HepG2 (cell line): ENCODE measurements around the gene ZNF444. TPM values are rescaled to one million over a fixed set of nuclear protein-coding genes. Genes with fewer than 3 reads are reported as not detected.

Experiments
- MEIS2 ChIP-seq: sonication (generic); formaldehyde crosslinking; IDR thresholded peaks from 2 replicates; pipeline ENCODE4 v1.9.0; 2021; ENCODE audit warnings: mild to moderate bottlenecking, missing genetic modification reagents
- MTA1 ChIP-seq: sonication (generic); formaldehyde crosslinking; IDR thresholded peaks from 2 replicates; pipeline ENCODE4 v1.4.0; 2020; ENCODE audit warnings: missing genetic modification reagents, mild to moderate bottlenecking, borderline replicate concordance
- PAXIP1 ChIP-seq: sonication (generic); formaldehyde crosslinking; conservative IDR thresholded peaks from 2 replicates; pipeline ENCODE4 v1.4.0; 2020; ENCODE audit warnings: mild to moderate bottlenecking, missing genetic modification reagents, moderate library complexity
- POGK ChIP-seq: sonication (generic); formaldehyde crosslinking; conservative IDR thresholded peaks from 2 replicates; pipeline ENCODE4 v1.8.0; 2022; ENCODE audit warnings: mild to moderate bottlenecking, moderate library complexity, missing genetic modification reagents
- RNF2 ChIP-seq: fragments of 450-650 bp; conservative IDR thresholded peaks from 2 replicates; pipeline ENCODE4 v1.6.1; 2016; ENCODE audit warnings: low read depth
- THAP8 ChIP-seq: sonication (generic); formaldehyde crosslinking; IDR thresholded peaks from 2 replicates; pipeline ENCODE4 v1.5.1; 2020; ENCODE audit warnings: missing genetic modification reagents, mild to moderate bottlenecking, borderline replicate concordance
- ZNF383 ChIP-seq: sonication (generic); formaldehyde crosslinking; IDR thresholded peaks from 2 replicates; pipeline ENCODE4 v1.4.0; 2020; ENCODE audit warnings: missing genetic modification reagents, mild to moderate bottlenecking, borderline replicate concordance
- ZNF530 ChIP-seq: sonication (generic); formaldehyde crosslinking; IDR thresholded peaks from 2 replicates; pipeline ENCODE4 v1.5.0; 2020; ENCODE audit warnings: low read depth, mild to moderate bottlenecking, missing genetic modification reagents
- ZNF782 ChIP-seq: sonication (generic); formaldehyde crosslinking; IDR thresholded peaks from 2 replicates; pipeline ENCODE4 v1.4.0; 2020; ENCODE audit warnings: missing genetic modification reagents, mild to moderate bottlenecking, borderline replicate concordance
- polyA plus RNA-seq, 8 experiments: library from polyadenylated mRNA; depleted of rRNA in 3 of 8; stranded (reverse) in 7 of 8; unstranded in 1 of 8; fragments of >200 nt; fragmentation: Illumina TruSeq in 4 of 8; extraction: Trizol in 4 of 8; gene quantifications; 2 replicates each; pipeline versions ENCODE4 v1.2.1 to v1.2.3, GENCODE V29; 2011 to 2016; ENCODE audit warnings: low read depth in 4 of 8, missing spikeins in 1 of 8, mixed read lengths in 1 of 8; ENCODE audit not compliant: insufficient read depth in 1 of 8
- total RNA-seq, 5 experiments: library from RNA; depleted of rRNA; stranded (reverse); fragments of >200 nt; fragmentation: Illumina TruSeq; extraction: Trizol; gene quantifications; 2 replicates each; pipeline ENCODE4 v1.2.3, GENCODE V29; 2016; ENCODE audit warnings: low read depth in 1 of 5
- TF ChIP-seq, protein P1 (sequence below): sonication (generic); formaldehyde crosslinking; IDR thresholded peaks from 2 replicates; pipeline ENCODE4 v1.4.0; 2020; ENCODE audit warnings: missing genetic modification reagents, borderline replicate concordance
- TF ChIP-seq, protein P2 (sequence below): sonication (generic); formaldehyde crosslinking; IDR thresholded peaks from 2 replicates; pipeline ENCODE4 v1.5.1; 2020; ENCODE audit warnings: mild to moderate bottlenecking, missing genetic modification reagents, moderate library complexity
- TF ChIP-seq, protein P3 (sequence below): sonication (generic); formaldehyde crosslinking; IDR thresholded peaks from 2 replicates; pipeline ENCODE4 v1.8.0; 2022; ENCODE audit warnings: missing genetic modification reagents, mild to moderate bottlenecking, inconsistent platforms, borderline replicate concordance

Gene ZNF444
- total and polyA plus RNA-seq, 2 of the 13 experiments (the other 11 are each of a cell fraction or from before 2014, with no cell fraction given), result 27.4 to 30.3 TPM

DNA sequence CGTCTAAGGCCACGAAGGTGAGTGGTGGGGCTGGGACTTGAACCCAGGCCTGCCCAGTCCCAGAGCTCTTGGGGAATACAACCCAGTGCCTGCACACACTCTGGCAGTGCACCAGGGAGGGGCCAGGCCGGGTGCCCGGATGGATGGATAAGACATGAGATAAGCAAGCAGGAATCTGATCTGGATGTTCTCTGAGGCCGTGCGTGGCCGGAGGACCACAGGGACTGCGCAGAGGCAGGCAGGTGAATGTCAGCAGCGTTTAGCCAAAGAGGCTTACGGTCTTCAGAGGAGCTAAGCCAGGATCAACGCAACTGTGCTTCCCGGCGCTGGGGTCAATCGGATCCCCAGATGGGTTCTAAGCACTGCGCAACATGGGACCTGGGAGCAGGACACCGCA lies 21.5 kb upstream of the ZNF444 start (continued):
- TF ChIP-seq, protein P1, sequence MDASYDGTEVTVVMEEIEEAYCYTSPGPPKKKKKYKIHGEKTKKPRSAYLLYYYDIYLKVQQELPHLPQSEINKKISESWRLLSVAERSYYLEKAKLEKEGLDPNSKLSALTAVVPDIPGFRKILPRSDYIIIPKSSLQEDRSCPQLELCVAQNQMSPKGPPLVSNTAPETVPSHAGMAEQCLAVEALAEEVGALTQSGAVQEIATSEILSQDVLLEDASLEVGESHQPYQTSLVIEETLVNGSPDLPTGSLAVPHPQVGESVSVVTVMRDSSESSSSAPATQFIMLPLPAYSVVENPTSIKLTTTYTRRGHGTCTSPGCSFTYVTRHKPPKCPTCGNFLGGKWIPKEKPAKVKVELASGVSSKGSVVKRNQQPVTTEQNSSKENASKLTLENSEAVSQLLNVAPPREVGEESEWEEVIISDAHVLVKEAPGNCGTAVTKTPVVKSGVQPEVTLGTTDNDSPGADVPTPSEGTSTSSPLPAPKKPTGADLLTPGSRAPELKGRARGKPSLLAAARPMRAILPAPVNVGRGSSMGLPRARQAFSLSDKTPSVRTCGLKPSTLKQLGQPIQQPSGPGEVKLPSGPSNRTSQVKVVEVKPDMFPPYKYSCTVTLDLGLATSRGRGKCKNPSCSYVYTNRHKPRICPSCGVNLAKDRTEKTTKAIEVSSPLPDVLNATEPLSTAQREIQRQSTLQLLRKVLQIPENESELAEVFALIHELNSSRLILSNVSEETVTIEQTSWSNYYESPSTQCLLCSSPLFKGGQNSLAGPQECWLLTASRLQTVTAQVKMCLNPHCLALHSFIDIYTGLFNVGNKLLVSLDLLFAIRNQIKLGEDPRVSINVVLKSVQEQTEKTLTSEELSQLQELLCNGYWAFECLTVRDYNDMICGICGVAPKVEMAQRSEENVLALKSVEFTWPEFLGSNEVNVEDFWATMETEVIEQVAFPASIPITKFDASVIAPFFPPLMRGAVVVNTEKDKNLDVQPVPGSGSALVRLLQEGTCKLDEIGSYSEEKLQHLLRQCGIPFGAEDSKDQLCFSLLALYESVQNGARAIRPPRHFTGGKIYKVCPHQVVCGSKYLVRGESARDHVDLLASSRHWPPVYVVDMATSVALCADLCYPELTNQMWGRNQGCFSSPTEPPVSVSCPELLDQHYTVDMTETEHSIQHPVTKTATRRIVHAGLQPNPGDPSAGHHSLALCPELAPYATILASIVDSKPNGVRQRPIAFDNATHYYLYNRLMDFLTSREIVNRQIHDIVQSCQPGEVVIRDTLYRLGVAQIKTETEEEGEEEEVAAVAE (CRISPR knock-in tag), result no peak
- TF ChIP-seq MTA1 (no peak), THAP8 (no peak), ZNF383 (no peak), POGK (CRISPR knock-in tag) (no peak), PAXIP1 (CRISPR knock-in tag) (no peak), MEIS2 (CRISPR knock-in tag) (no peak), ZNF530 (CRISPR knock-in tag) (no peak), ZNF782 (no peak), RNF2 (no peak)
- TF ChIP-seq, protein P2, sequence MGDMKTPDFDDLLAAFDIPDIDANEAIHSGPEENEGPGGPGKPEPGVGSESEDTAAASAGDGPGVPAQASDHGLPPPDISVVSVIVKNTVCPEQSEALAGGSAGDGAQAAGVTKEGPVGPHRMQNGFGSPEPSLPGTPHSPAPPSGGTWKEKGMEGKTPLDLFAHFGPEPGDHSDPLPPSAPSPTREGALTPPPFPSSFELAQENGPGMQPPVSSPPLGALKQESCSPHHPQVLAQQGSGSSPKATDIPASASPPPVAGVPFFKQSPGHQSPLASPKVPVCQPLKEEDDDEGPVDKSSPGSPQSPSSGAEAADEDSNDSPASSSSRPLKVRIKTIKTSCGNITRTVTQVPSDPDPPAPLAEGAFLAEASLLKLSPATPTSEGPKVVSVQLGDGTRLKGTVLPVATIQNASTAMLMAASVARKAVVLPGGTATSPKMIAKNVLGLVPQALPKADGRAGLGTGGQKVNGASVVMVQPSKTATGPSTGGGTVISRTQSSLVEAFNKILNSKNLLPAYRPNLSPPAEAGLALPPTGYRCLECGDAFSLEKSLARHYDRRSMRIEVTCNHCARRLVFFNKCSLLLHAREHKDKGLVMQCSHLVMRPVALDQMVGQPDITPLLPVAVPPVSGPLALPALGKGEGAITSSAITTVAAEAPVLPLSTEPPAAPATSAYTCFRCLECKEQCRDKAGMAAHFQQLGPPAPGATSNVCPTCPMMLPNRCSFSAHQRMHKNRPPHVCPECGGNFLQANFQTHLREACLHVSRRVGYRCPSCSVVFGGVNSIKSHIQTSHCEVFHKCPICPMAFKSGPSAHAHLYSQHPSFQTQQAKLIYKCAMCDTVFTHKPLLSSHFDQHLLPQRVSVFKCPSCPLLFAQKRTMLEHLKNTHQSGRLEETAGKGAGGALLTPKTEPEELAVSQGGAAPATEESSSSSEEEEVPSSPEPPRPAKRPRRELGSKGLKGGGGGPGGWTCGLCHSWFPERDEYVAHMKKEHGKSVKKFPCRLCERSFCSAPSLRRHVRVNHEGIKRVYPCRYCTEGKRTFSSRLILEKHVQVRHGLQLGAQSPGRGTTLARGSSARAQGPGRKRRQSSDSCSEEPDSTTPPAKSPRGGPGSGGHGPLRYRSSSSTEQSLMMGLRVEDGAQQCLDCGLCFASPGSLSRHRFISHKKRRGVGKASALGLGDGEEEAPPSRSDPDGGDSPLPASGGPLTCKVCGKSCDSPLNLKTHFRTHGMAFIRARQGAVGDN (CRISPR knock-in tag), result no peak; the same call in 1 of the 2 replicates
- TF ChIP-seq, protein P3, sequence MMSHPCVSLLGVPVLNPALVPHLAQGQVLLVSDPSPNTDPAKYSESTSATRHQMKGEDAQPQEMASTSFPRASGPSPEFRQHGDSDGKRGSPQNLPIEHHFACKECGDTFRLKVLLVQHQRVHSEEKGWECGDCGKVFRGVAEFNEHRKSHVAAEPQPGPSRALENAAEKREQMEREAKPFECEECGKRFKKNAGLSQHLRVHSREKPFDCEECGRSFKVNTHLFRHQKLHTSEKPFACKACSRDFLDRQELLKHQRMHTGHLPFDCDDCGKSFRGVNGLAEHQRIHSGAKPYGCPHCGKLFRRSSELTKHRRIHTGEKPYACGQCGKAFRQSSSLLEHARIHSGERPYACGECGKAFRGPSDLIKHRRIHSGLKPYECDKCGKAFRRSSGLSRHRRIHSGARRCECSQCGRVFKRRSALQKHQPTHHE (CRISPR knock-in tag), result no peak
